PC-9 (cell line): Measurements from ENCODE around the gene TMEM52. TPM values are rescaled to one million over a fixed set of nuclear protein-coding genes. Genes with fewer than 3 reads are reported as not detected.

Experiments used
- BruUV-seq: library from RNA; stranded (reverse); fragments of 400-500 nt; replicated peaks from 2 replicates; lab custom pipeline; 2021; lab: Mats Ljungman, UMichigan
- CTCF ChIA-PET: fragments of 300-600 bp; sonication (Branson Sonifier 250); formaldehyde crosslinking; loops from one replicate; lab custom pipeline; 2022; ENCODE audit warnings: antibody characterized with exemption; lab: Charles Lee
- POLR2A ChIA-PET: fragments of 300-600 bp; sonication (Branson Sonifier 250); formaldehyde crosslinking; loops from one replicate; lab custom pipeline; 2022; ENCODE audit warnings: antibody characterized with exemption; ENCODE audit not compliant: unreplicated experiment; lab: Charles Lee
- DNase-seq, 2 experiments: peaks; one replicate each; pipeline versions ENCODE4 v3.0.0 to v3.0.0-alpha.2; 2015 to 2022; ENCODE audit warnings: mixed read lengths in 1 of 2
- H2AFZ ChIP-seq: fragments of 200-600 bp; sonication (generic); 2 replicates; pipeline ENCODE4 v1.8.1; 2017; ENCODE audit warnings: antibody characterized with exemption
- H3F3A ChIP-seq: fragments of 200-600 bp; sonication (generic); 2 replicates; pipeline ENCODE4 v1.8.1; 2017; ENCODE audit warnings: antibody characterized with exemption, mild to moderate bottlenecking, low read depth; ENCODE audit not compliant: insufficient read depth
- H3K27ac ChIP-seq: fragments of 200-600 bp; sonication (generic); 2 replicates; pipeline ENCODE4 v1.6.1; 2016; ENCODE audit warnings: mixed run types
- H3K27me3 ChIP-seq: fragments of 200-600 bp; sonication (generic); 2 replicates; pipeline ENCODE4 v1.6.1; 2016; ENCODE audit warnings: low read depth, mixed run types; ENCODE audit not compliant: insufficient read depth
- H3K36me3 ChIP-seq: fragments of 200-600 bp; sonication (generic); 2 replicates; pipeline ENCODE4 v1.6.1; 2016; ENCODE audit warnings: low read depth, mixed run types
- H3K4me1 ChIP-seq: fragments of 200-600 bp; sonication (generic); replicated peaks from 2 replicates; pipeline ENCODE4 v1.6.1; 2016; ENCODE audit warnings: mixed run types; ENCODE audit not compliant: insufficient read depth
- H3K4me2 ChIP-seq: fragments of 200-600 bp; sonication (generic); 2 replicates; pipeline ENCODE4 v1.6.1; 2017; ENCODE audit warnings: mixed run types
- H3K4me3 ChIP-seq: fragments of 200-600 bp; sonication (generic); 2 replicates; pipeline ENCODE4 v1.6.1; 2016; ENCODE audit warnings: mixed run types
- H3K79me2 ChIP-seq: fragments of 200-600 bp; sonication (generic); 2 replicates; pipeline ENCODE4 v1.6.1; 2017; ENCODE audit warnings: low read depth, mixed run types
- H3K9me2 ChIP-seq: fragments of 200-600 bp; sonication (generic); 2 replicates; pipeline ENCODE4 v1.8.1; 2017; ENCODE audit warnings: mild to moderate bottlenecking; ENCODE audit not compliant: insufficient read depth
- H3K9me3 ChIP-seq: fragments of 200-600 bp; sonication (generic); 2 replicates; pipeline ENCODE4 v1.8.1; 2016; ENCODE audit warnings: low read depth; ENCODE audit not compliant: insufficient read depth
- H4K20me1 ChIP-seq: fragments of 200-600 bp; sonication (generic); 2 replicates; pipeline ENCODE4 v1.8.1; 2017; ENCODE audit not compliant: insufficient read depth
- EZH2 ChIP-seq: fragments of 200-600 bp; sonication (generic); IDR thresholded peaks from 2 replicates; pipeline ENCODE4 v1.8.0; 2017; ENCODE audit warnings: antibody characterized with exemption, low read depth
- intact Hi-C: fragments of 100-400 bp; cut with micrococcal nuclease; formaldehyde crosslinking; loops from one replicate; pipeline ENCODE4 v1.10.0; 2022; ENCODE audit not compliant: unreplicated experiment
- total RNA-seq: library from RNA; stranded (reverse); gene quantifications from 2 replicates; pipeline ENCODE4 v1.2.3, GENCODE V29; 2021
- TF ChIP-seq, protein P1 (sequence below): fragments of 200-600 bp; sonication (generic); conservative IDR thresholded peaks from 2 replicates; pipeline ENCODE4 v1.6.1; 2017; ENCODE audit warnings: mixed run types, antibody characterized with exemption, mild to moderate bottlenecking, moderate library complexity

Gene TMEM52
- total RNA-seq, 1 experiment from 2014 or later = 7.4 TPM

DNA sequence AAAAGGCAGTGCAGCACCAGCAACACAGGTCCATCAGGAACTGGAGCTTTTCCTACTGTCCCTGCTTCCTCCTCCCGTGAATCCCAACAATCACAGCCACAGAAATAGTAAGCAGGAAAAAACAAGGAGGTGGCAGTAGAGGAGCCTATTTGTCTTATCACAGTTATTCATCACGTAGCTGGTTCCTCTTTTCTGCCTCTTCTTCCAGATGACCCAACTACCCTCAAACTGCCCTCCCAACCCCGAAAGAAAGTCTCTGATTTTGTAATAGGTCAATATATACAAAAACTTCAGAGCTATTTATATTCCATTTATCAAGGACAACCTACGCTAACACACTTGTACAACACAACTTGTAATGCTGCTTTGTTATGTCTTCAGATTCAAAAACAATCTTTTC is 49.6 kb downstream of the TMEM52 start:
- H4K20me1 ChIP-seq = peaks cover 85% of the 10 kb centered on the region
- CTCF ChIA-PET = interaction anchor here (0.5 to 1.0 kb wide), 3 partner anchors 12 to 46 kb away, joined by 3 to 33 read pairs (median 7); no protein-coding TSS in a partner anchor
- intact Hi-C loops = no loop called here

More for the DNA sequence above, 49.6 kb downstream of the TMEM52 start:
- no peaks in the 10 kb centered on the region for H3K9me2 ChIP-seq
- BruUV-seq = no TSS peak
- H3K36me3 ChIP-seq = no peaks in the 10 kb centered on the region
- DNase-seq = no peak
- no peak for TF ChIP-seq EZH2
- TF ChIP-seq, protein P1, sequence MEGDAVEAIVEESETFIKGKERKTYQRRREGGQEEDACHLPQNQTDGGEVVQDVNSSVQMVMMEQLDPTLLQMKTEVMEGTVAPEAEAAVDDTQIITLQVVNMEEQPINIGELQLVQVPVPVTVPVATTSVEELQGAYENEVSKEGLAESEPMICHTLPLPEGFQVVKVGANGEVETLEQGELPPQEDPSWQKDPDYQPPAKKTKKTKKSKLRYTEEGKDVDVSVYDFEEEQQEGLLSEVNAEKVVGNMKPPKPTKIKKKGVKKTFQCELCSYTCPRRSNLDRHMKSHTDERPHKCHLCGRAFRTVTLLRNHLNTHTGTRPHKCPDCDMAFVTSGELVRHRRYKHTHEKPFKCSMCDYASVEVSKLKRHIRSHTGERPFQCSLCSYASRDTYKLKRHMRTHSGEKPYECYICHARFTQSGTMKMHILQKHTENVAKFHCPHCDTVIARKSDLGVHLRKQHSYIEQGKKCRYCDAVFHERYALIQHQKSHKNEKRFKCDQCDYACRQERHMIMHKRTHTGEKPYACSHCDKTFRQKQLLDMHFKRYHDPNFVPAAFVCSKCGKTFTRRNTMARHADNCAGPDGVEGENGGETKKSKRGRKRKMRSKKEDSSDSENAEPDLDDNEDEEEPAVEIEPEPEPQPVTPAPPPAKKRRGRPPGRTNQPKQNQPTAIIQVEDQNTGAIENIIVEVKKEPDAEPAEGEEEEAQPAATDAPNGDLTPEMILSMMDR = no peak
- no peaks in the 10 kb centered on the region for H3K27me3 ChIP-seq
- H3K4me3 ChIP-seq = no peak overlapping the region
- H2AFZ ChIP-seq = no peak overlapping the region
- H3K79me2 ChIP-seq = peaks cover 98% of the 10 kb centered on the region
- H3K4me2 ChIP-seq = no peak overlapping the region
- H3K4me1 ChIP-seq = no peaks in the 10 kb centered on the region
- no peaks in the 10 kb centered on the region for H3K9me3 ChIP-seq
- no peak overlapping the region for H3K27ac ChIP-seq
- H3F3A ChIP-seq = peaks cover 8% of the 10 kb centered on the region; the same call in 1 of the 2 replicates
- POLR2A ChIA-PET = interaction anchor here (0.6 kb wide), 1 partner anchor 13 kb away, joined by 21 read pairs; no protein-coding TSS in a partner anchor

Other genes starting within 250 kb of the TMEM52 start
- gene SLC35E2B, start 226.5 kb downstream of the TMEM52 start, total RNA-seq = 55.4 and 63.7 TPM in 2 replicates
- gene CDK11A, start 194.9 kb downstream of the TMEM52 start, total RNA-seq = 36.2 and 42.2 TPM in 2 replicates
- 98.9 and 105 TPM in 2 replicates for gene NADK, start 140.8 kb downstream of the TMEM52 start, total RNA-seq
- 257 and 286 TPM in 2 replicates for gene GNB1, start 28.2 kb downstream of the TMEM52 start, total RNA-seq
- gene CALML6, start 4.0 kb downstream of the TMEM52 start, total RNA-seq = 2.1 and 3.9 TPM in 2 replicates
- gene CFAP74, start 84.5 kb upstream of the TMEM52 start, total RNA-seq = 2.8 and 3.0 TPM in 2 replicates
- gene GABRD, start 100.1 kb upstream of the TMEM52 start, total RNA-seq = not detected in 2 replicates
- 36.0 and 36.2 TPM in 2 replicates for gene PRKCZ, start 131.1 kb upstream of the TMEM52 start, total RNA-seq